Colonic mucosa (tissue), 4 donors: ENCODE measurements around the gene APBA3. TPM values are rescaled to one million over a fixed set of nuclear protein-coding genes. Genes with fewer than 3 reads are reported as not detected.
"Not testable (repeated sequence)": the region's sequence is repeated elsewhere in the genome, so short reads cannot be mapped to it uniquely, and the experiment has no call there.

Experiments used
- DNase-seq: peaks from one replicate; pipeline ENCODE4 v3.0.0-alpha.2; 2020
- H3K27ac ChIP-seq: fragments of 200-600 bp; one replicate; pipeline ENCODE4 v1.8.0; 2021
- H3K27me3 ChIP-seq: fragments of 200-600 bp; one replicate; pipeline ENCODE4 v1.8.0; 2021
- H3K36me3 ChIP-seq: fragments of 200-600 bp; one replicate; pipeline ENCODE4 v1.8.0; 2021
- H3K4me1 ChIP-seq: fragments of 200-600 bp; one replicate; pipeline ENCODE4 v1.8.0; 2021; ENCODE audit warnings: mild to moderate bottlenecking
- H3K4me3 ChIP-seq: fragments of 200-600 bp; one replicate; pipeline ENCODE4 v1.8.0; 2021
- H3K9ac ChIP-seq, 2 donors: one replicate each; pipeline ENCODE4 v1.7.0; 2013; ENCODE audit warnings: control low read depth in 2 of 2, low read depth in 2 of 2, low read length in 2 of 2
- H3K9me3 ChIP-seq: fragments of 200-600 bp; one replicate; pipeline ENCODE4 v1.8.0; 2021
- intact Hi-C: fragments of 100-400 bp; cut with DNase I; formaldehyde crosslinking; loops from one replicate; pipeline ENCODE4 v1.14.1; 2022
- total RNA-seq, 2 donors: library from RNA; stranded (reverse); fragmentation: NEBNext Ultra II Directional in 1 of 2; extraction: Animal tissue kit (Norgen Biotek cat#: 25700) in 1 of 2; gene quantifications; one replicate each; pipeline ENCODE4 v1.2.1, GENCODE V29; 2021
- TF ChIP-seq, protein P1 (sequence below): fragments of 200-600 bp; IDR thresholded peaks from one replicate; pipeline ENCODE4 v1.8.0; 2022; ENCODE audit warnings: antibody characterized with exemption, mild to moderate bottlenecking
- donor health status: healthy.
- donor health status: DM: no; HTN: no; CAD: no.
- donor health status: DM: no; HTN: no; CAD: no.

The APBA3 gene
- total RNA-seq, 2 donors from 2014 or later, result 21.0 to 29.3 TPM

DNA sequence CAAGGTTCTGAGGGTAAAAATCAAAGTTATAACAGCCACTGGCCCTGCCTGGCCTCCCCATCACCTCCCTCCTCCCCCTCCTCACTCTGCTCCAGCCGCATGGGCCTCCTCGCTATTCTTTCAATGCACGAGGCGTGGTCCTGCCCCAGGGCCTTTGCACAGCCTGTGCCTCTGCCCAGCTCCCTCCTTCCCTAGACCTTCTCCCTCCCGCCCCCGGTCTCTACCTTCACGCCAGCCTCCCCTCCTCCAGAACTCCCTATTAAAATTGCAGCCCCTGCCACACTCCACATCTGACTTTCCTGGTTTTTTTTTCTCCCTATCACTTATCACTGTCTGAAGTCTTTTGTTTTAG is 7.2 kb upstream of the APBA3 start:
- no peak overlapping the region for H3K27ac ChIP-seq
- no peak overlapping the region for H3K9ac ChIP-seq
- no peaks in the 10 kb centered on the region for H3K9me3 ChIP-seq
- H3K36me3 ChIP-seq, result no peaks in the 10 kb centered on the region
- intact Hi-C loops, result loop anchor here (10.0 kb wide), 1 partner anchor 46 kb away; no protein-coding TSS in a partner anchor
- no peaks in the 10 kb centered on the region for H3K4me1 ChIP-seq
- no peak for DNase-seq
- TF ChIP-seq, protein P1, sequence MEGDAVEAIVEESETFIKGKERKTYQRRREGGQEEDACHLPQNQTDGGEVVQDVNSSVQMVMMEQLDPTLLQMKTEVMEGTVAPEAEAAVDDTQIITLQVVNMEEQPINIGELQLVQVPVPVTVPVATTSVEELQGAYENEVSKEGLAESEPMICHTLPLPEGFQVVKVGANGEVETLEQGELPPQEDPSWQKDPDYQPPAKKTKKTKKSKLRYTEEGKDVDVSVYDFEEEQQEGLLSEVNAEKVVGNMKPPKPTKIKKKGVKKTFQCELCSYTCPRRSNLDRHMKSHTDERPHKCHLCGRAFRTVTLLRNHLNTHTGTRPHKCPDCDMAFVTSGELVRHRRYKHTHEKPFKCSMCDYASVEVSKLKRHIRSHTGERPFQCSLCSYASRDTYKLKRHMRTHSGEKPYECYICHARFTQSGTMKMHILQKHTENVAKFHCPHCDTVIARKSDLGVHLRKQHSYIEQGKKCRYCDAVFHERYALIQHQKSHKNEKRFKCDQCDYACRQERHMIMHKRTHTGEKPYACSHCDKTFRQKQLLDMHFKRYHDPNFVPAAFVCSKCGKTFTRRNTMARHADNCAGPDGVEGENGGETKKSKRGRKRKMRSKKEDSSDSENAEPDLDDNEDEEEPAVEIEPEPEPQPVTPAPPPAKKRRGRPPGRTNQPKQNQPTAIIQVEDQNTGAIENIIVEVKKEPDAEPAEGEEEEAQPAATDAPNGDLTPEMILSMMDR, result no peak
- no peak overlapping the region for H3K4me3 ChIP-seq
- H3K27me3 ChIP-seq, result no peaks in the 10 kb centered on the region

DNA sequence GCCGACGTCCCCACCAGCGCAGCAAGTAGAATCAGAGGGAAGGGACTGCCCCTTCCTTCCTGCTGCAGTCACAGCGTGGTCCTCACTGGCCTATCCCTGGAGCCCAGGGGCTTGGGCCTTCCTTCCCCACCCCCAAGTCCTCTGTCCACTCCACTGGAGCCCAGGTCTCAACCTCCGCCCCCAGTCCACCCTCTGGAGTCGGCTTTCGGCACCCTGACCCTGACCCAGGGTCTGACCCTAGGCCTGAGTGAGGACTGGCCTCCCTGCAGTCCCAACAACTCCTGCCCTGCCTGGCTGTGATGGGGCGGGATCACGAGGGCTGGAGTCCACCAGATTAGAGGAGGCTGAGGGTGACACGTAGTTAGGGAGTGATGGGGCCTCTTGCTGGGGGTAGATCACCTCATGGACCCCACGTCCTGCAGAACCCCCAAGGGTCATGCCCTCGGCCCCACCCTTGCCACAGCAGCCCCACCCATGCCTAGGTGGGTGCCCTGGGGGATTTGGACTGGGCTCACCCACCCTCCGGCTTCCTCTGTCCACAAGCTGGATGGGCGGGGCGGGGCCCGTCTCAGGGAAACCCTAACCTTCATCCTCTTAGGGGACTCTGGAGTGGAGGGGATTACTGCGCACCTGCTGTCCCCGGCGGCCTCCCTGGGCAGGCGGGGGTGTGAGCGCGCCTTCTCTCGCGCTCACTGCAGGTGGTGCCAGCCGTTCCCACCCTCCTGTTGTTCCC is 6.7 kb upstream of the APBA3 start:
- H3K9me3 ChIP-seq, result no peaks in the 10 kb centered on the region
- H3K27me3 ChIP-seq, result no peaks in the 10 kb centered on the region
- no peaks in the 10 kb centered on the region for H3K4me1 ChIP-seq
- H3K9ac ChIP-seq, result no peak overlapping the region
- TF ChIP-seq, protein P1, result no peak
- no peak overlapping the region for H3K4me3 ChIP-seq
- intact Hi-C loops, result loop anchor here (10.0 kb wide), 1 partner anchor 47 kb away; no protein-coding TSS in a partner anchor
- no peak overlapping the region for H3K27ac ChIP-seq
- no peak for DNase-seq
- no peaks in the 10 kb centered on the region for H3K36me3 ChIP-seq

DNA sequence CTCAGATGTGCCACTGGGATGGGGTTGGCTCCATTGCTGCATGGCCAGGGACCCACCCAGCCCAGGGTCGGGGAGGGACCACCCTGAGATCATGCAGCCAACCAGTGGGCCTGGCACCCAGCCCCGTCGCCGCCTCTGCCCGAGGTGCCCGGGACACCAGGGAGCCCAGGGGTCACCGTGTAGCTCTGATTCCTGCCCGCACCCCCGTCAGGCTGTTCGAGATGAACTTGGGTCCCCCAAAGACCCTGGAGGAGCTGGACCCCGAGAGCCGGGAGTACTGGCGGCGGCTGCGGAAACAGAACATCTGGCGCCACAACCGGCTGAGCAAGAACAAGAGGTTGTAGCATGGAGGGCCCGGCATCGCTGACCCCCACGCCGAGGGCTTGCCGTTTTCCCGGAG is 5.6 kb upstream of the APBA3 start:
- H3K9me3 ChIP-seq, result no peaks in the 10 kb centered on the region
- H3K4me1 ChIP-seq, result no peaks in the 10 kb centered on the region
- no peaks in the 10 kb centered on the region for H3K27me3 ChIP-seq
- DNase-seq, result no peak
- intact Hi-C loops, result loop anchor here (10.0 kb wide), 1 partner anchor 48 kb away; no protein-coding TSS in a partner anchor
- TF ChIP-seq, protein P1, result no peak
- no peak overlapping the region for H3K9ac ChIP-seq
- H3K4me3 ChIP-seq, result no peak overlapping the region
- no peaks in the 10 kb centered on the region for H3K36me3 ChIP-seq
- no peak overlapping the region for H3K27ac ChIP-seq

DNA sequence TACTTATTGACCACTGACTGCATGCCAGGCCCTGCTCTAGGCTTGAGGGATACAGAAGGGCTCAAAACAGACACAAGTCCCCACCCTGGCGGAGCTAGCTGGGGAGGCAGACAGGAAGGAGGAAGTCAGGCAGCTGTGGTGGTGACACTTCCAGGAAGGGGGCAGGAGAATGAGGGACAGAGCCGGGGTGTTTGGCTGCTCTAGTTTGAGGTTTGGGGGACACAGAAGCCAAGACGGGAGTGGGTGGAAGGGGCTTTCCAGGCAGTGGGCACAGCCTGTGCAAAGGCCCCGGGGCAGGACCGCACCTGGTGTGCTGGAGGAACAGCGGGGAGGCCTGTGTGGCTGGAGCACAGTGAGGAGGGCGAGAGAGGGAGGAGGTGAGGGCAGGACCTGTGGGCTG is 5.0 kb upstream of the APBA3 start:
- H3K4me1 ChIP-seq, result no peaks in the 10 kb centered on the region
- intact Hi-C loops, result loop anchor here (10.0 kb wide), 1 partner anchor 48 kb away; no protein-coding TSS in a partner anchor
- TF ChIP-seq, protein P1, result no peak
- no peak overlapping the region for H3K4me3 ChIP-seq
- no peak for DNase-seq
- no peak overlapping the region for H3K9ac ChIP-seq
- H3K27ac ChIP-seq, result no peak overlapping the region
- no peaks in the 10 kb centered on the region for H3K9me3 ChIP-seq
- no peaks in the 10 kb centered on the region for H3K36me3 ChIP-seq
- H3K27me3 ChIP-seq, result no peaks in the 10 kb centered on the region

DNA sequence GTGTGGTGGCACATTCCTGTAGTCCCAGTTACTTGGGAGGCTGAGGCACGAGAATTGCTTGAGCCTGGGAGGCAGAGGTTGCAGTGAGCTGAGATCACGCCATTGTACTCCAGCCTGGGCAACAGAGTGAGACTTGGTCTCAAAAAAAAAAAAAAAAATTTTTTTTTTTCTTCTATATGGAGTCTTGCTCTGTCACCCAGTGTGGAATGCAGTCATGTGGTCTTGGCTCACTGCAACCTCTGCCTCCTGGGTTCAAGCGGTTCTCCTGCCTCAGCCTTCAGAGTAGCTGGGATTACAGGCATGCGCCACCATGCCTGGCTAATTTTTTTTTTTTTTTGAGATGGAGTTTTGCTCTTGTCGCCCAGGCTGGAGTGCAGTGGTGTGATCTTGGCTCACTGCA is 4.3 kb upstream of the APBA3 start:
- not testable (repeated sequence) for H3K4me3 ChIP-seq, H3K27ac ChIP-seq, H3K27me3 ChIP-seq, H3K9me3 ChIP-seq, H3K36me3 ChIP-seq, H3K4me1 ChIP-seq, DNase-seq, H3K9ac ChIP-seq
- intact Hi-C loops, result loop anchor here (10.0 kb wide), 1 partner anchor 49 kb away; no protein-coding TSS in a partner anchor

DNA sequence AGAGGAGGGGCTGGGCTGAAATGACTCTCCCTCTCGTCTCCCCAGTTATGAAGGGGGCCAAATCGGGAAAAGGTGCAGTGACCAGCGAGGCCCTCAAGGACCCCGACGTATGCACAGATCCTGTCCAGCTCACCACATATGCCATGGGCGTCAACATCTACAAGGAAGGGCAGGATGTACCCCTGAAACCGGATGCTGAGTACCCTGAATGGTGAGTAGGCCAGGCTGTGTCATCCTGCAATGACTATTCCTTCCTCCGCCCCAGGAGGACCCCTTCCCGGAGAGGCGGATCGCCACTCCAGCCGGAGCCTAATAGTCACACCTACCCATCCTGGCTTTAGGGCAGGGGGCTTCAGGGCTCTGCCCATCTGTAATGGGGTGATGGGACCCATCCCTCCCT is 3.6 kb upstream of the APBA3 start:
- DNase-seq, result no peak
- H3K4me1 ChIP-seq, result peaks cover 4% of the 10 kb centered on the region
- no peaks in the 10 kb centered on the region for H3K36me3 ChIP-seq
- H3K4me3 ChIP-seq, result no peak overlapping the region
- H3K9me3 ChIP-seq, result no peaks in the 10 kb centered on the region
- intact Hi-C loops, result loop anchor here (10.0 kb wide), 1 partner anchor 50 kb away; no protein-coding TSS in a partner anchor
- TF ChIP-seq, protein P1, result no peak
- H3K9ac ChIP-seq, result no peak overlapping the region
- H3K27ac ChIP-seq, result no peak overlapping the region
- H3K27me3 ChIP-seq, result no peaks in the 10 kb centered on the region
